Stimulated activated CD8-positive, alpha-beta memory T cell treated with anti-CD3 and anti-CD28 coated beads, Interleukin-12 subunit alpha, Interleukin-12 subunit beta, amount 100 ng/mL, for 4 hours (primary cell): ENCODE results near the gene ANK2.
"Not testable (repeated sequence)": the region's sequence is repeated elsewhere in the genome, so short reads cannot be mapped to it uniquely, and the experiment has no call there.

Source experiments
- DNase-seq: peaks from one replicate; pipeline ENCODE4 v3.0.0-alpha.2; 2020; ENCODE audit warnings: low read depth

The ANK2 gene

GRCh38 chr4:113209652-113210320 lies 160.3 kb downstream of the ANK2 start:
- no peak for DNase-seq

GRCh38 chr4:113212613-113213012 lies 163.2 kb downstream of the ANK2 start:
- no peak for DNase-seq

- no peak for DNase-seq
Measured at GRCh38 chr4:113221990-113222389, 172.5 kb downstream of the ANK2 start.

- no peak for DNase-seq
Measured at GRCh38 chr4:113222471-113222870, 173.0 kb downstream of the ANK2 start.

- no peak for DNase-seq
Measured at GRCh38 chr4:113223001-113223400, 173.5 kb downstream of the ANK2 start.

- DNase-seq: no peak
Measured at GRCh38 chr4:113232194-113232593, 182.7 kb downstream of the ANK2 start.

GRCh38 chr4:113236916-113237315 lies 187.5 kb downstream of the ANK2 start:
- DNase-seq: no peak

- no peak for DNase-seq
Measured at GRCh38 chr4:113243312-113243711, 193.9 kb downstream of the ANK2 start.

GRCh38 chr4:113244747-113245146 lies 195.3 kb downstream of the ANK2 start:
- DNase-seq: not testable (repeated sequence)

GRCh38 chr4:113248320-113248719 lies 198.9 kb downstream of the ANK2 start:
- DNase-seq: no peak

- no peak for DNase-seq
Measured at GRCh38 chr4:113255628-113256027, 206.2 kb downstream of the ANK2 start.

GRCh38 chr4:113256946-113257345 lies 207.5 kb downstream of the ANK2 start:
- DNase-seq: no peak

- DNase-seq: no peak
Measured at GRCh38 chr4:113260688-113261087, 211.2 kb downstream of the ANK2 start.

GRCh38 chr4:113263274-113263673 lies 213.8 kb downstream of the ANK2 start:
- no peak for DNase-seq

GRCh38 chr4:113270520-113271319 lies 221.3 kb downstream of the ANK2 start:
- no peak for DNase-seq

- DNase-seq: no peak
Measured at GRCh38 chr4:113272523-113272922, 223.1 kb downstream of the ANK2 start.

- DNase-seq: no peak
Measured at GRCh38 chr4:113273721-113274220, 224.3 kb downstream of the ANK2 start.

- no peak for DNase-seq
Measured at GRCh38 chr4:113276464-113277170, 227.2 kb downstream of the ANK2 start.

GRCh38 chr4:113278324-113278934 lies 229.0 kb downstream of the ANK2 start:
- DNase-seq: peak; percentile 1

GRCh38 chr4:113285501-113285900 lies 236.0 kb downstream of the ANK2 start:
- no peak for DNase-seq

- no peak for DNase-seq
Measured at GRCh38 chr4:113288257-113288656, 238.8 kb downstream of the ANK2 start.

GRCh38 chr4:113288696-113289095 lies 239.2 kb downstream of the ANK2 start:
- no peak for DNase-seq
